Measurements from ENCODE around the gene HDGFL2.

The HDGFL2 gene

GRCh38 chr19:4472174-4472974 lies at the start of gene HDGFL2:
TSS of gene HDGFL2 (plus strand) at chr19:4472297. CDS start at chr19:4472351, 54 bp downstream.
- DNase-seq (ENCODE audit: low read depth), result peak; percentile 96

- DNase-seq (ENCODE audit: low read depth), result no peak
Measured at GRCh38 chr19:4423416-4424126, 48.5 kb upstream of the HDGFL2 start.

GRCh38 chr19:4425537-4425936 lies 46.6 kb upstream of the HDGFL2 start:
- DNase-seq (ENCODE audit: low read depth), result no peak

GRCh38 chr19:4428326-4428975 lies 43.6 kb upstream of the HDGFL2 start:
- no peak for DNase-seq (ENCODE audit: low read depth)

DNA sequence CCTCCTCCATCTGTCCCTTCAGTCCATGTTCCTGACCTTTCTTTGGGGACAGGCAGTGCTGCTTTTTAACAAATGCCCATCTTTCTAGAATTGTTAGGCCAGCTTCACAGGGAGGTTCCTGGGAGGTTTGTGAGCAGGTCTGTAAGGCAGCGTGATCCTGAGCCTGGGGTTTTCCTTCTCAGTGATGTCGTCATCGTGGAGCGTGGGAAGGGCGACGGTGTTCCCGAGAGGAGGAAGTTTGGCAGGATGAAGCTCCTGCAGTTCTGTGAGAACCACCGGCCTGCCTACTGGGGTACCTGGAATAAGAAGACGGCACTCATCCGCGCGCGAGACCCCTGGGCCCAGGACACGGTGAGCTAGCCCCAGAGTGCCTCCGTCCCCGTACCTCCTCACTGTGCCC lies 42.8 kb upstream of the HDGFL2 start:
- no peak for DNase-seq (ENCODE audit: low read depth)

DNA sequence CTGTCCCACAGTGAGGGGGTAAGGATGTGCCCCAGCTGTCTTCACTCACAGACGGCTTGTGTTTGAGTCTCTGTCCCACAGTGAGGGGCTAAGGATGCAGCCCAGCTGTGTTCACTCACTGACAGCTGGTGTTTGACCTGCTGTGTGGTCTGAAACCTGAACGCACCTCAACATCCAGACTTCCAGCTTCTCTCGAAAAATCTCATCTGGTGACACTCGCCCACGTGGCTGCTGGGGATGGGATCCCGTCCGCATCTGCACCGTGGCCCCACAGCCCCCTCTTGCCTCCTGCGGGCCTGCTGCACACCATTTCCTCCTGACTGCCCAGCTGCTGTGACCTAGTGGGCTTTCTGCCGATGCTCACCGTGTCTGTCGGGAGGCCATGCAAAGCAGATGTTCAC lies 42.3 kb upstream of the HDGFL2 start:
- no peak for DNase-seq (ENCODE audit: low read depth)

DNA sequence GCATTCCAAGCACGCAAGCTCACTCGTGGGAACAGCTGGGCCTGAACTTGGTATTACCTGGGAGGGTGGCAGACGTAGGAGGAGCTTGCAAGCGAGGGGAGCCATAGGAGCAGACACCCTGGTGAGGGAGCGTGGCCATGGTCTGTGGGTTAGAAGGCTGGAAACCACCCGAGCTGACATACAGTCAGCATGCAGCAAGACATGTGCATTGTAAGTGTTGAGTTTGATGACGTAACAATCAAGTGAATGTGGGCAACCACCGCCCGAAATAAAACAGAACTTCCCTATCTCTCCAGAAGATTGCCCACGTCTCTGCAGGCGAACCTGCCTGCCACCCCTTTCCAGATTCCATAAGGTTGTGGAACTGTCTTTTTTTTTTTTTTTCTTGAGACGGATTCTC lies 41.3 kb upstream of the HDGFL2 start:
- DNase-seq (ENCODE audit: low read depth), result no peak

DNA sequence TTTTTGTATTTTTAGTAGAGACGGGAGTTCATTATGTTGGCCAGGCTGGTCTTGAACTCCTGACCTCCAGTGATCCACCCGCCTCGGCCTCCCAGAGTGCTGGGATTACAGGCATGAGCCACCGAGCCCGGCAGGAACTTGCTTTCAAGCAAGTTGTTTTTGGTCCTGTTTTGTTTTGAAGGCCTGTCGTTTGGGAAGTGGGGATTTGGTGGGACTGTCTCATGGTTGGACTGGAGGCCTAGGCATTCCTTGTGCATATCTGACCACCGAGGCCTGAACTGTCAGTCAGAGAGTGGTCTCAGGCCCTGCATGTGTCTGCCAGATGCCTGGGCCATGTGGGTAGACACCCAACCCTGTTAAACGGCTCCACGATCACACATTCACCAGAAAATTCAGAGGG lies 40.8 kb upstream of the HDGFL2 start:
- DNase-seq (ENCODE audit: low read depth), result no peak

DNA sequence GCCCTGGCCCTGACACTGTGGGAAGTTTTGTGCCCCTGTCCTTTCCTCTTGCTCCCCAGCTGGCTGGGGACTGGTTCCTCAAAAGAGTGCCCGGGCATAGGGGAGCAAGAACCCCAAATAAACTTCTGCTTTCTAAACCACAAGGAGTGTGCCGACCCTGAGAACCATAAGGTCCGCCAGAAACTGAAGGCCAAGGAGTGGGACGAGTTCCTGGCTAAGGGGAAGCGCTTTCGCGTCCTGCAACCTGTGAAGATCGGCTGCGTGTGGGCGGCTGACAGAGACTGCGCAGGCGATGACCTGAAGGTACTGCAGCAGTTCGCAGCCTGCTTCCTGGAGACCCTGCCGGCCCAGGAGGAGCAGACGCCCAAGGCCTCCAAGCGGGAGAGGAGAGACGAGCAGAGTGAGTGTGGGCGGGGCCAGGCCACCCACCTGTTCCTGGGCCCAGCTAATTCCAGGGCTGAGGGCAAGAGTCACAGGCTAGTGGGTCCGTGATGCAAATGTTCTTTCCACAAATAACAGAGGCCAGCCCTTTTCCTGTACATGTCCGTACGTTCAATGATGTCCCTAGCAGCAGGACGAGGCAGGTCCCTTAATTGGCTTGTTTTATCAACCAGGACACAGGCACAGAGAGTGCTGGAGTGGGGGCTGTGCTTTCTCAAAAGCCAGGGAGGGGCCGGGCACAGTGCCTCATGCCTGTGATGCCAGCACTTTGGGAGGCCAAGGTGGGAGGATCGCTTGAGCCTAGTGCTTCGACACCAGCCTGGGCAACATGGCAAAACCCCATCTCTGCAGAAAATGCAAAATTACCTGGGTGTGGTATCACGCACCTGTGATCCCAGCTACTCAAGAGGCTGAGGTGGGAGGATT lies 40.1 kb upstream of the HDGFL2 start:
- DNase-seq (ENCODE audit: low read depth), result no peak

DNA sequence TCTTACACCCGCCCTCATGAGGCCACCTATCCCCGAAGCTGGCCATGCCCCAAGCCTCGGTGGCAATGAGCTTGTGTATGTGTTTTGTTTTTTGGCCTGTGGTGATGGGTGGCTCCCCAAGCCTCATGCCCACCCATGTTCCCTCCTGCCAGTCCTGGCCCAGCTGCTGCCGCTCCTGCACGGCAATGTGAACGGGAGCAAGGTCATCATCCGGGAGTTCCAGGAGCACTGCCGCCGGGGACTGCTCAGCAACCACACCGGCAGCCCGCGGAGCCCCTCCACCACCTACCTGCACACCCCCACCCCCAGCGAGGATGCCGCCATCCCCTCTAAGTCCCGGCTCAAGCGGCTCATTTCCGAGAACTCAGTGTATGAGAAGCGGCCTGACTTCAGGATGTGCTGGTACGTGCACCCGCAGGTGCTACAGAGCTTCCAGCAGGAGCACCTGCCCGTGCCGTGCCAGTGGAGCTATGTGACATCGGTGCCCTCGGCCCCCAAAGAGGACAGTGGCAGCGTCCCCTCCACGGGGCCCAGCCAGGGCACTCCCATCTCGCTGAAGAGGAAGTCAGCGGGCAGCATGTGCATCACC lies 39.1 kb upstream of the HDGFL2 start:
- DNase-seq (ENCODE audit: low read depth), result no peak

- DNase-seq (ENCODE audit: low read depth), result no peak
Measured at GRCh38 chr19:4434391-4434790, 37.7 kb upstream of the HDGFL2 start.

- DNase-seq (ENCODE audit: low read depth), result no peak
Measured at GRCh38 chr19:4436231-4436630, 35.9 kb upstream of the HDGFL2 start.

DNA sequence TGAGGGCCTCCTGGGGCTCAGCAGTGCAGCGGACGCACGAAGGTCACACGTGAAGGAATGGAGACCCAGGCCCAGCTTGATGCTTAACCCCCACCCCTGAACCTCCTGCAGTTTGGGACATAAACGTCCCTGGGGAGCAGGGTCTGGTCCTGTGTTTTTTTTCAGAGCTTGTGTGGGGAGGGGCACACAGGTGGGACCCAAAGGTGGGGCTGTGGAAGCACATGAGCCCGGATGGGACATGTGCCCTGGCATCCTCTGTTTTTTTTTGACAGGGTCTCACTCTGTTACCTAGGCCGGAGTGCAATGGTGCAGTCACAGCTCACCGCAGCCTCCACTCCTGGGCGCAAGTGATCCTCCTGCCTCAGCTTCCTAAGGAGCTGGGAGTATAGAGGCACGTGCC lies 35.0 kb upstream of the HDGFL2 start:
- DNase-seq (ENCODE audit: low read depth), result no peak

GRCh38 chr19:4439243-4439642 lies 32.9 kb upstream of the HDGFL2 start:
- DNase-seq (ENCODE audit: low read depth), result no peak

DNA sequence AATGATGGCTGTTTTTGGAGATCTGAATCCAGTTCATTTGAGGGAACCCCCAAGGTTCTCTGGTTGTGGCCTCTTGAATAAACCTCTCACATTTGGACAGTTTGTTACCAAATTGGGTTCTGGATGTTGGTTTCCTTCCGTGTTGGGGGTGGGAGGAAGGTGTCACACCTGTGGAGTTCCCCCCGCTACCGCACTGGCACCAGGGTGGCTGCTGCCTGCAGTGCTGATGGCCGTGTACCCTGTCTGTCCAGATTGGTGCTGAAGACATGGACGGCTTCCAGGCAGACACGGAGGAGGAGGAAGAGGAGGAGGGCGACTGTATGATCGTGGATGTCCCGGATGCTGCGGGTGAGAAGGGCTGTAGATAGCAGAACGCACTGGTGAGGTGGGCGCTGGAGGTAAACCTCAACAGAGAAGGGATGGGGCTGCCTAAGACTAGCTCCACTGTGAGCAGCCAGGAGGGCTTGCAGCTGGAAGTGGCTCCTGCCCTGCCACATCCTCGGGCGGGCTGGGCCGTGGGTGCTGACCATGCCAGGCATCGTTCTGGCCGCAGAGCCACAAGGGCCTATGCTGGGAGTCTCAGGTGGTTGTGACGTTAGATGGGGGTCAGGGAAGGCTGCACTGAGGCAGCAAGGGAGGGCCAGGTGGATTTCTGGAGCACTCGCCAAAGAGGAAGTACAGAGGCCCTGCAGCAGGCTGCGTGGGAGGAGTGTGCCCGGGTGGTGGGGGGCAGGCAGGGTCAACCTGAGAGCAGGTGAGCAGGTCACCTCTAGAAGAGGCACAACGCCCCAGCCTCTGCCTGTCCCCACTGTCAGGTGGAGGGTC lies 29.9 kb upstream of the HDGFL2 start:
- no peak for DNase-seq (ENCODE audit: low read depth)

- no peak for DNase-seq (ENCODE audit: low read depth)
Measured at GRCh38 chr19:4442819-4443146, 29.3 kb upstream of the HDGFL2 start.

DNA sequence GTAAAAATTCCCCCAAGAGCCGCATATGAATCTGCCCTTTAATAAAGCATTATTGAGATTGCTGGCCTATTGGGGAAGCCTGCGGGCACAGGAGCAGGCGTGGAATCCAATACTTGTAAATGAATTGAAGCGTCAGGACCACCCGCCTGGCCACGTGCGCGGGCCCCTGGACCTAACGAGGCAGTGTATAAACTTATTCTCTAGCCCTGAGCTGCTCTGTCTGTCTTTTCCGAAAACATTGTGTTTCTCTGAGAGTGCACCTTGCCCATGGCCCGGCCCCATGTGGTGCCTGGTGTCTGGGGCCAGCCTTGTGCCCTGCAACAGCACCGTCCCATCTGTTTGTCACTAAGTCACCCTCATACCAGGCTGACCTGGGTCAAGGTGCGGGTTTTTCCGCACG lies 28.9 kb upstream of the HDGFL2 start:
- no peak for DNase-seq (ENCODE audit: low read depth)

- no peak for DNase-seq (ENCODE audit: low read depth)
Measured at GRCh38 chr19:4443966-4444764, 27.9 kb upstream of the HDGFL2 start.

- no peak for DNase-seq (ENCODE audit: low read depth)
Measured at GRCh38 chr19:4444765-4445741, 27.0 kb upstream of the HDGFL2 start.

All from activated T-cell treated with anti-CD3 and anti-CD28 coated beads for 48 hours (primary cell).